AG09319 (cell line): ENCODE data around the gene ITIH4.

ENCODE experiments used
- DNase-seq: peaks from one replicate; pipeline ENCODE4 v3.0.0-alpha.2; 2010; ENCODE audit warnings: low read depth; ENCODE audit errors: extremely low read depth
- TF ChIP-seq, protein P1 (sequence below): IDR thresholded peaks from 2 replicates; pipeline ENCODE4 v1.5.1; 2011; ENCODE audit warnings: low read depth, mild to moderate bottlenecking, inconsistent platforms, low read length, moderate library complexity

The ITIH4 gene

DNA sequence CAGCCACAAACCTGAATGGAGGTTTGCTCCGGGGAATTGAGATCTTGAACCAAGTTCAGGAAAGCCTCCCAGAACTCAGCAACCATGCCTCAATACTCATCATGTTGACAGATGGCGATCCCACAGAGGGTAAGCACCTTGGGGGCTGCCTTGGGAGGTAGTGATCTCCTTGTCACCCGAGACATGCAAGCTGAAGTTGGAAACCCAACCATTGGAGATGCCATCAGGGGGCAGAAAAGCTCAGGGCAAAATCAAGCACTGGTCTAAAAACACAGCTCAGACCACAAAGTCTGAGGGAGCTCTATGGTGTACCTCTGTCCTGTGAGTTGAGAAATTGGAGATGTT is 47.3 kb downstream of the ITIH4 start:
- no peak for DNase-seq
- TF ChIP-seq, protein P1, sequence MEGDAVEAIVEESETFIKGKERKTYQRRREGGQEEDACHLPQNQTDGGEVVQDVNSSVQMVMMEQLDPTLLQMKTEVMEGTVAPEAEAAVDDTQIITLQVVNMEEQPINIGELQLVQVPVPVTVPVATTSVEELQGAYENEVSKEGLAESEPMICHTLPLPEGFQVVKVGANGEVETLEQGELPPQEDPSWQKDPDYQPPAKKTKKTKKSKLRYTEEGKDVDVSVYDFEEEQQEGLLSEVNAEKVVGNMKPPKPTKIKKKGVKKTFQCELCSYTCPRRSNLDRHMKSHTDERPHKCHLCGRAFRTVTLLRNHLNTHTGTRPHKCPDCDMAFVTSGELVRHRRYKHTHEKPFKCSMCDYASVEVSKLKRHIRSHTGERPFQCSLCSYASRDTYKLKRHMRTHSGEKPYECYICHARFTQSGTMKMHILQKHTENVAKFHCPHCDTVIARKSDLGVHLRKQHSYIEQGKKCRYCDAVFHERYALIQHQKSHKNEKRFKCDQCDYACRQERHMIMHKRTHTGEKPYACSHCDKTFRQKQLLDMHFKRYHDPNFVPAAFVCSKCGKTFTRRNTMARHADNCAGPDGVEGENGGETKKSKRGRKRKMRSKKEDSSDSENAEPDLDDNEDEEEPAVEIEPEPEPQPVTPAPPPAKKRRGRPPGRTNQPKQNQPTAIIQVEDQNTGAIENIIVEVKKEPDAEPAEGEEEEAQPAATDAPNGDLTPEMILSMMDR = no peak

DNA sequence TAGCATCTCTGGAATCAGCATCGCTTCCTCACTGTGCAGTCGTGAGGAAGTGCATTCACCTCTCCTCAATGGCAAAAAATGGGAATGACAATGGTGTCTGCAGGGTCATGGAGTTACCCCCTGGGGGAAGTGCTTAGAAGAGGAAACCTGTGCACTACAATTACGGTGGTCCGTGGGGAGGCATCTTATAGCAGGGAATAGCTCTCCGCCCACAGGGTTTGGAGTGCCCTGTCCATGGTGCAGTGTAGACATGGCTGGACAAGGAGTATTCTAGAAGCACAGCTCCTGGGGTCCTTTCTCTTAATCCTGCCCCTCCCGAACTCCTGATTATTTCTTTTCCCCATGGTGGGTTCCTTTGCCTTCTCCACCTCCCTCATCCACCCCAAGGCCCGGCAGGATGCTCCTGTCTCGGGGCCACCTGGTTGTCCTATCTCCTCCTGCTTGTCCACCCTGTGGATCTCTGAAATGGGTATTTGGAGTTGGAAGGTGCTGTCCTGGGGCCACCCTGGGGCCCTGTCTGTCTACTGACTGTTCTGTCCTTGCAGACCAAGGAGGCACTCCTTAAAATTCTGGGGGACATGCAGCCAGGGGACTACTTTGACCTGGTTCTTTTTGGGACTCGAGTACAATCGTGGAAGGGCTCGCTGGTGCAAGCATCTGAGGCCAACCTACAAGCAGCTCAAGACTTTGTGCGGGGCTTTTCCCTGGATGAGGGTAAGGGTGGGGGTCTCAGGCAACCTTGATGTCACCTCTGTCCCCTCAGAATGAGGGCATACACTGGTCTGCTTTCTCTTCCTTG is 47.9 kb downstream of the ITIH4 start:
- no peak for DNase-seq
- TF ChIP-seq, protein P1 = no peak

DNA sequence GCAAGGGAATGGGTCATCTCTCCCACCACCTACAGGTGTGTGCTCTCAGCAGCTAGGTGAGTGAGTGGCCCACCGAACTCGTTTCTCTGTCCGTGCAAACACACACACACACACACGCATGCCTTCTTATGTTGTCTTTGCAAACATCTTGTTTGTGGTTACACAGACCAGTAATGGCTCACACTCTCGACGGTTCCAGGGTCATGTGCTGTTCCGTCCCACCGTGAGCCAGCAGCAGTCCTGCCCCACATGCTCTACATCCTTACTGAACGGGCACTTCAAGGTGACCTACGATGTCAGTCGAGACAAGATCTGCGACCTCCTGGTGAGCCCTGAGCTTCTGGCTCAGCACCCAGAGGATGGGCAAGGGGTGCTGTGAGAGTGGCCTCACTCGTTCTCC is 48.7 kb downstream of the ITIH4 start:
- TF ChIP-seq, protein P1 = no peak
- DNase-seq = no peak

DNA sequence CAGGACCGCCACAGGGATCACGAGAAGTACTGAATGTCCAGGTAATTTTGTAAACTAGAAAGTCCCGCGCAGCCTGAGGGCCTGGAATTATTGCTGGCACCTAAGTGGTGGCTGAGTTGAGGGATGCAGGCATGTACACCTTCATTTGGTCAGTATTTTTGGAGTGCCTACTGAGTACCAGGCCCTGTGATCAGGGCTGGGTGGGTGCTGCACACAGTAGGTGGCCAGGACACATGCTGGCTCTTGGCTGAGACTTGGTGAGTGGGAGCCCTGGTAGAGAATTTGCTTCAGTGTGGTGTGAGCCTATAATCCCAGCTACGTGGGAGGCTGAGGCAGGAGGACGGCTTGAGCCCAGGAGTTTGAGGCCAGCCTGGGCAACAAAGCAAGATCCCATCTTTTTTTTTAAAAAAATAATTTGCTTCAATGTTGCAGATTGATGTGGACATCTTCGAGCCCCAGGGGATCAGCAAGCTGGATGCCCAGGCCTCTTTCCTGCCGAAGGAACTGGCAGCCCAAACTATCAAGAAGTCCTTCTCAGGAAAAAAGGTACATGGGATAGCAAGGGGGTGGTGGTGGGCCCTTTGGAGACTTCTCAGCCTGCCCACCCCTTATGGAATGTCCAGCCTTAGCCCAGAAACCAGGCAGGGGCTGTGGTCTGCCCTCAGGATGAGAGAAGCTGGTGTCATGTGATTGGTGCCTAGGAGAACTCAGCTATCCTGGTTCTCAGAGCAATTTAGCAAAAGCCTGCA is 50.5 kb downstream of the ITIH4 start:
- no peak for DNase-seq
- TF ChIP-seq, protein P1 = no peak

DNA sequence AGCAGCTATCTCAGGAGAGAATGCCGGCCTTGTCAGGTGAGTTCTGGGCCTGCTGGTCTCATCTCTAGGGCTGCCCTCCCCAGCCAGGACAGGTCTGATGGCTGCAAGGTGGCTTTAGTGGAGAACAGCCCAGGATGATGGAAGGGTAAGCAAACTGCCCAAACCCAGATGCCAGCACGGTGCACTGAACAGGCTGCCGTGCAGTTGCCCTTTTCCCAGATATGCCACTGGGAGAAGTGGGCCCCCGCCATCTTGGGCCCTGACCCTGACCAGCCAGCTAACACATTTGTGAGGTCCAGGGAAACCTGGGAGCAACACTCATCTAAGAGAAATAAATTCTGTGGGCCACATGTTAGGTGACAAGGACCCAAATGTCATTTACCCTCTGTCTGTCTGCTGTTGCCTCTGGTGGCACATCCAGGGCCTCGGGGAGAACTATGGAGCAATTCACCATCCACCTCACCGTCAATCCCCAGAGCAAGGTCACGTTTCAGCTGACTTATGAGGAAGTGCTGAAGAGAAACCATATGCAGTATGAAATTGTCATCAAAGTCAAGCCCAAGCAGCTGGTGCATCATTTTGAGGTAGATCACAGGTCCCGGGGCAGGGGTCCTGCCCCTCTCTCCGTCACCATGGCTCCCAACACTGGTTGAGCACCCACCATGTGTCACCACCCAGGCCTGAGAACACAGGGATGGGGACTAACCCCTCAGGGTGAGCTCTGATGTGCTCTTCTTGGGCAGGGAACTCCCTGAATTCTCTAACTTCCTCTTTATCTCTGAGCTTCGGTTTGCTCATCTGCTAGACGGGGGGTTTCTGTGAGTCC is 51.2 kb downstream of the ITIH4 start:
- DNase-seq = no peak
- TF ChIP-seq, protein P1 = no peak

DNA sequence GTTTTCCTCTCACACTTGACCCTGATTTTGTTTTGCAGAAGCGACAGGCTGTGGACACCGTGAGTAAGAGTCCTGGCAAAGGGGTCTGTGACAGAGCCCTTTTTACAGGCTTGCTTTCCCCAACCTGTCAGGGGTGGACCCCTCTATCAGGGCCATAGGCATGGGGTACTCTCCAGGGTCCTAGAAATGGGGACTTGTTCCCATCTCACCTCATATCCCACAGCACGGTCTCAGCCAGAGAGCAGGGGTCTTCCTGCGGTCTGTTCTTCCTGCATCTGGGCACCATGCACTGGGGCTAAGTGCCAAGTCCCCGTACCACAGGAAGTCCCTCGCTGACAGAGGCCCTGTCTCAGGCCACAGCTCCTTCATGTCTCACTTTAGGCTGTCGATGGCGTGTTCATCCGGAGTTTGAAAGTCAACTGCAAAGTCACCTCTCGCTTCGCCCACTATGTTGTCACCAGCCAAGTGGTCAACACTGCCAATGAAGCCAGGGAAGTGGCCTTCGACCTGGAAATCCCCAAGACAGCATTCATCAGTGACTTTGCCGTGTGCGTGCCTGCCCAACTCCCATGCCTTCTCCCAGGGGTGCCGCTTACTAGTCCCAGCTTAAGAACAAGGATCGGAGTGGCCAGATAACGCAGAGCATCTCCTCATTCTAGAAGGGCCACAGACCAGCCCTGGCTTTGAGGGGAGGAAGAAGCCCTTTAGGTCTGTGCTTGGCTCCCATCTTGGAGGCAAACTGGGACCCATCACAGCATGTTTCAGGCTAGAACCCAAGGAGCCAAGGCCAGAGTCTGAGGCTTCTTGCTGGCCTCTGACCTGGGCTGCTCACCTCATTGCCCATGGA is 52.3 kb downstream of the ITIH4 start:
- no peak for DNase-seq
- TF ChIP-seq, protein P1 = no peak
